ENCODE measurements around the gene GUCY2D. TPM values are rescaled to one million over a fixed set of nuclear protein-coding genes. Genes with fewer than 3 reads are reported as not detected.

GUCY2D gene
- total and polyA plus RNA-seq, 7 donors = not detected

- DNase-seq (no peak), ATAC-seq (no peak)
- H3K27ac ChIP-seq = no peak overlapping the region
- TF ChIP-seq CTCF (IDR thresholded peaks at IDR 0.05) = no peak
- H3K4me1 ChIP-seq = no peaks in the 10 kb centered on the region
- 96 to 98% (median 98%) methylated on average over 2 of the region's 2 CpGs for WGBS, 3 donors
- peaks cover 0 to 14% (median 0%) of the 10 kb centered on the region in 3 donors for H3K27me3 ChIP-seq (ENCODE audit: insufficient read depth in 3 of 3, low read length in 2 of 3)
- no peaks in the 10 kb centered on the region for H3K9me3 ChIP-seq
- no peaks in the 10 kb centered on the region for H3K36me3 ChIP-seq (ENCODE audit: insufficient read depth in 1 of 2, low read depth in 1 of 2)
- intact Hi-C loops (cut with DNase I) = no loop called here
- H3K4me3 ChIP-seq = no peak overlapping the region
Measured at GRCh38 chr17:7995724-7996123, 6.7 kb upstream of the GUCY2D start.

- Histone ChIP-seq H3K9me3 (no peaks in the 10 kb centered on the region), H3K4me1 (no peaks in the 10 kb centered on the region), H3K27me3 (ENCODE audit: insufficient read depth in 3 of 3, low read length in 2 of 3) (peaks cover 0 to 23% (median 3%) of the 10 kb centered on the region in 3 donors), H3K4me3 (no peak overlapping the region), H3K36me3 (ENCODE audit: insufficient read depth in 1 of 2, low read depth in 1 of 2) (no peaks in the 10 kb centered on the region), H3K27ac (no peak overlapping the region)
- ATAC-seq (peak; percentile 88 to 98 (median 93)), DNase-seq (no peak)
- peak; percentile 35 for TF ChIP-seq CTCF (IDR thresholded peaks at IDR 0.05)
- WGBS, 3 donors = 7 to 12% (median 11%) methylated on average over 5 of the region's 5 CpGs
- intact Hi-C loops (cut with DNase I) = no loop called here
Measured at GRCh38 chr17:7997186-7997585, 5.2 kb upstream of the GUCY2D start.

- Histone ChIP-seq H3K27ac (no peak overlapping the region), H3K36me3 (ENCODE audit: insufficient read depth in 1 of 2, low read depth in 1 of 2) (no peaks in the 10 kb centered on the region), H3K9me3 (no peaks in the 10 kb centered on the region), H3K27me3 (ENCODE audit: insufficient read depth in 3 of 3, low read length in 2 of 3) (peaks cover 0 to 59% (median 20%) of the 10 kb centered on the region in 3 donors), H3K4me3 (peak overlapping the region; percentile 56), H3K4me1 (peaks cover 4% of the 10 kb centered on the region)
- ATAC-seq = peak; percentile 23 to 58 (median 34)
- 5 to 8% (median 5%) methylated on average over 52 to 92 of the region's 92 CpGs for WGBS, 3 donors
- intact Hi-C loops (cut with DNase I) = no loop called here
- TF ChIP-seq CTCF (IDR thresholded peaks at IDR 0.05) = no peak
- DNase-seq = no peak
Measured at GRCh38 chr17:8002721-8003593, 542 bp downstream of the GUCY2D start.

- H3K9me3 ChIP-seq = no peaks in the 10 kb centered on the region
- intact Hi-C loops (cut with DNase I) = no loop called here
- H3K4me1 ChIP-seq = peaks cover 4% of the 10 kb centered on the region
- H3K27me3 ChIP-seq (ENCODE audit: insufficient read depth in 3 of 3, low read length in 2 of 3) = peaks cover 0 to 59% (median 20%) of the 10 kb centered on the region in 3 donors
- no peak overlapping the region for H3K27ac ChIP-seq
- ATAC-seq (no peak), DNase-seq (no peak)
- no peak for TF ChIP-seq CTCF (IDR thresholded peaks at IDR 0.05)
- no peaks in the 10 kb centered on the region for H3K36me3 ChIP-seq (ENCODE audit: insufficient read depth in 1 of 2, low read depth in 1 of 2)
- WGBS, 3 donors = 48 to 53% (median 53%) methylated on average over 43 to 44 of the region's 44 CpGs
- peak overlapping the region; percentile 56 for H3K4me3 ChIP-seq
Measured at GRCh38 chr17:8003594-8004181, 1.3 kb downstream of the GUCY2D start.

Data from psoas muscle (tissue), 8 donors.